K562 (cell line): ENCODE results near the gene UBAC2. TPM values are rescaled to one million over a fixed set of nuclear protein-coding genes. Genes with fewer than 3 reads are reported as not detected.

ENCODE experiments used
- ATAC-seq: fragments of 200-7000 bp; cut with Tn5 transposase; 3 replicates; pipeline ENCODE4 v1.9.1; 2020; ENCODE audit warnings: moderate library complexity
- BruUV-seq: library from RNA; stranded (reverse); fragments of 400-500 nt; replicated peaks from 2 replicates; lab custom pipeline; 2021; lab: Mats Ljungman, UMichigan
- CTCF ChIA-PET: fragments of 300-600 bp; formaldehyde crosslinking; extraction: SDS; loops from one replicate; lab custom pipeline; 2021; ENCODE audit warnings: low intra/inter-chr PET ratio; lab: Yijun Ruan, JAX
- POLR2A ChIA-PET: fragments of 300-600, 350-650 bp; sonication (Branson Sonifier 250); formaldehyde crosslinking; extraction: SDS; loops from one replicate; lab custom pipeline; 2021; ENCODE audit warnings: antibody characterized with exemption, inconsistent platforms; lab: Yijun Ruan, JAX
- DNase-seq, 4 experiments: peaks; one replicate each; pipeline versions ENCODE4 v3.0.0 to v3.0.0-alpha.2; 2011 to 2018; ENCODE audit warnings: low spot score in 3 of 4, mixed read lengths in 3 of 4; ENCODE audit errors: extremely low read depth in 1 of 4
- FAIRE-seq: peaks from 2 replicates; lab custom pipeline; 2011; peaks lifted over from hg19 to GRCh38; lab: Jason Lieb, UNC
- H2AFZ ChIP-seq: 2 replicates; pipeline ENCODE4 v1.6.0; 2011; ENCODE audit warnings: low read depth, low read length, control low read depth, inconsistent platforms
- H3K27ac ChIP-seq: fragments of 200-600 bp; 3 replicates; pipeline ENCODE4 v1.8.0; 2011; ENCODE audit warnings: low read depth, mild to moderate bottlenecking, control low read depth, inconsistent platforms, low read length, moderate library complexity, mixed read lengths; ENCODE audit errors: extremely low read depth
- H3K27me3 ChIP-seq, 2 experiments: fragments of 300-600 bp in 1 of 2; 2 replicates in 1 of 2; 3 replicates in 1 of 2; pipeline versions ENCODE4 v1.6.0 to v1.8.0; 2011; ENCODE audit warnings: inconsistent platforms in 2 of 2, low read length in 2 of 2, mild to moderate bottlenecking in 1 of 2, mixed read lengths in 1 of 2, moderate library complexity in 1 of 2; ENCODE audit not compliant: control insufficient read depth in 2 of 2, insufficient read depth in 2 of 2
- H3K36me3 ChIP-seq: fragments of 300-600 bp; 3 replicates; pipeline ENCODE4 v1.8.0; 2011; ENCODE audit warnings: mild to moderate bottlenecking, low read length, inconsistent platforms; ENCODE audit not compliant: control insufficient read depth, insufficient read depth
- H3K4me1 ChIP-seq, 2 experiments: fragments of 200-600 bp in 1 of 2; replicated peaks in 1 of 2; 2 replicates in 1 of 2; 3 replicates in 1 of 2; pipeline versions ENCODE4 v1.5.1 to v1.8.0; 2011; ENCODE audit warnings: inconsistent platforms in 2 of 2, low read length in 2 of 2, mild to moderate bottlenecking in 1 of 2, mixed read lengths in 1 of 2, moderate library complexity in 1 of 2; ENCODE audit not compliant: control insufficient read depth in 2 of 2, insufficient read depth in 2 of 2
- H3K4me2 ChIP-seq: 2 replicates; pipeline ENCODE4 v1.6.1; 2011; ENCODE audit warnings: low read length, control low read depth, inconsistent platforms, mixed read lengths; ENCODE audit not compliant: insufficient read depth
- H3K4me3 ChIP-seq: fragments of 200-600 bp; sonication (generic), shearing (Covaris generic); 2 replicates; pipeline ENCODE4 v1.5.1; 2016; ENCODE audit warnings: control low read depth, inconsistent platforms
- H3K79me2 ChIP-seq: fragments of 200-600 bp; 3 replicates; pipeline ENCODE4 v1.8.0; 2011; ENCODE audit warnings: low read length, inconsistent platforms; ENCODE audit not compliant: control insufficient read depth, insufficient read depth
- H3K9ac ChIP-seq, 2 experiments: 2 replicates each; pipeline versions ENCODE4 v1.6.0 to v1.6.1; 2011; ENCODE audit warnings: low read depth in 2 of 2, low read length in 2 of 2, control low read depth in 1 of 2, inconsistent platforms in 1 of 2, mild to moderate bottlenecking in 1 of 2, mixed read lengths in 1 of 2; ENCODE audit not compliant: insufficient read depth in 1 of 2
- H3K9me1 ChIP-seq: one replicate; pipeline ENCODE4 v1.6.0; 2011; ENCODE audit warnings: inconsistent platforms, mild to moderate bottlenecking, low read length, moderate library complexity; ENCODE audit not compliant: control insufficient read depth, insufficient read depth
- H3K9me3 ChIP-seq: replicated peaks from 2 replicates; pipeline ENCODE4 v1.5.1; 2011; ENCODE audit warnings: low read depth, low read length, inconsistent platforms; ENCODE audit not compliant: control insufficient read depth, insufficient read depth
- H4K20me1 ChIP-seq: replicated peaks from 2 replicates; pipeline ENCODE4 v1.6.1; 2011; ENCODE audit warnings: low read length, inconsistent platforms, mixed read lengths; ENCODE audit not compliant: control insufficient read depth, insufficient read depth
- ASH1L ChIP-seq: fragments of 450-650 bp; IDR thresholded peaks from 2 replicates; pipeline ENCODE4 v1.6.1; 2018; ENCODE audit warnings: borderline replicate concordance, mild to moderate bottlenecking, low read depth; ENCODE audit not compliant: partially characterized antibody
- ATF4 ChIP-seq: fragments of 450-650 bp; formaldehyde crosslinking; IDR thresholded peaks from 2 replicates; pipeline ENCODE4 v1.4.0; 2022; ENCODE audit warnings: mild to moderate bottlenecking, moderate library complexity
- CBX5 ChIP-seq: IDR thresholded peaks from 2 replicates; pipeline ENCODE4 v1.6.1; 2014; ENCODE audit warnings: low read depth, borderline replicate concordance
- COPS2 ChIP-seq: fragments of 450-650 bp; conservative IDR thresholded peaks from 2 replicates; pipeline ENCODE4 v1.6.1; 2016; ENCODE audit warnings: mild to moderate bottlenecking, moderate library complexity
- CTBP1 ChIP-seq: fragments of 450-650 bp; IDR thresholded peaks from 2 replicates; pipeline ENCODE4 v1.6.1; 2016; ENCODE audit warnings: borderline replicate concordance
- ESRRA ChIP-seq: fragments of 450-650 bp; IDR thresholded peaks from 2 replicates; pipeline ENCODE4 v1.6.1; 2014; ENCODE audit warnings: low read depth, mild to moderate bottlenecking, moderate library complexity, borderline replicate concordance
- FOXK2 ChIP-seq, 2 experiments: fragments of 450-650 bp; IDR thresholded peaks in 1 of 2; conservative IDR thresholded peaks in 1 of 2; 2 replicates each; pipeline ENCODE4 v1.6.1; 2016; ENCODE audit warnings: low read depth in 2 of 2, mild to moderate bottlenecking in 1 of 2
- GATA2 ChIP-seq: sonication (generic); formaldehyde crosslinking; IDR thresholded peaks from 2 replicates; pipeline ENCODE4 v1.4.0; 2020; ENCODE audit warnings: mild to moderate bottlenecking, missing genetic modification reagents
- GATAD2B ChIP-seq: fragments of 450-650 bp; IDR thresholded peaks from 2 replicates; pipeline ENCODE4 v1.6.1; 2017; ENCODE audit warnings: mild to moderate bottlenecking, borderline replicate concordance
- GTF2E2 ChIP-seq: fragments of 200-800 bp; sonication (Bioruptor generic); IDR thresholded peaks from 2 replicates; pipeline ENCODE4 v1.6.1; 2016; ENCODE audit warnings: missing genetic modification characterization, missing compliant biosample characterization
- MEIS2 ChIP-seq: fragments of 450-650 bp; IDR thresholded peaks from 2 replicates; pipeline ENCODE4 v1.6.1; 2014; ENCODE audit warnings: mild to moderate bottlenecking; ENCODE audit not compliant: partially characterized antibody
- RCOR1 ChIP-seq, 2 experiments: IDR thresholded peaks; 2 replicates each; pipeline ENCODE4 v1.6.1; 2012; ENCODE audit warnings: low read depth in 2 of 2, low read length in 2 of 2, borderline replicate concordance in 1 of 2, improper control_type of control experiment in 1 of 2
- SAFB ChIP-seq: fragments of 200-400 bp; formaldehyde crosslinking; IDR thresholded peaks from 2 replicates; pipeline ENCODE4 v1.6.1; 2017; ENCODE audit warnings: low read depth, low read length, borderline replicate concordance
- TCF7 ChIP-seq: sonication (generic); IDR thresholded peaks from 2 replicates; pipeline ENCODE4 v1.6.1; 2016; ENCODE audit warnings: antibody characterized with exemption, borderline replicate concordance
- TFAM ChIP-seq: fragments of 250-450 bp; sonication (Bioruptor Pico); conservative IDR thresholded peaks from 2 replicates; pipeline ENCODE4 v1.5.0; 2021; ENCODE audit warnings: mild to moderate bottlenecking, moderate library complexity
- ZNF384 ChIP-seq: IDR thresholded peaks from 2 replicates; pipeline ENCODE4 v1.6.1; 2012; ENCODE audit warnings: low read depth, low read length, improper control_type of control experiment
- ZNF766 ChIP-seq: fragments of 200-800 bp; sonication (Bioruptor generic); conservative IDR thresholded peaks from 2 replicates; pipeline ENCODE4 v1.6.1; 2016; ENCODE audit warnings: missing genetic modification characterization, missing compliant biosample characterization
- WGBS: fragments of 100-300 bp; shearing (Covaris generic); methylation state at CpG from one replicate; pipeline ENCODE4 v1.1.6; 2016; ENCODE audit warnings: low coverage, mixed read lengths; ENCODE audit not compliant: insufficient coverage; ENCODE audit errors: missing lambda C conversion rate; 5-methylcytosine and 5-hydroxymethylcytosine counted together
- in situ Hi-C: fragments of 300-500 bp; cut with MboI; formaldehyde crosslinking; loops from 4 replicates; pipeline ENCODE4 v1.15.0; 2018; ENCODE audit warnings: inconsistent platforms, mixed read lengths
- intact Hi-C: fragments of 100-400 bp; cut with micrococcal nuclease; formaldehyde crosslinking; loops from 2 replicates; pipeline ENCODE4 v1.14.2; 2022
- polyA plus RNA-seq, 8 experiments: library from polyadenylated mRNA; depleted of rRNA in 4 of 8; stranded (reverse) in 5 of 8; unstranded in 3 of 8; fragments of >200 nt; fragmentation: Nextera tagmentation in 2 of 8; fragmentation: Illumina TruSeq in 1 of 8; extraction: Ambion mirVana in 2 of 8; extraction: Trizol in 1 of 8; gene quantifications; 2 replicates each; pipeline versions ENCODE4 v1.2.1 to v1.2.3, GENCODE V29; 2011 to 2014; ENCODE audit warnings: inconsistent platforms in 1 of 8, missing spikeins in 1 of 8
- total RNA-seq, 7 experiments: library from RNA; depleted of rRNA in 6 of 7; stranded (reverse); fragments of >200 nt in 6 of 7; fragmentation: Illumina TruSeq in 2 of 7; extraction: Trizol in 2 of 7; gene quantifications; 2 replicates each; pipeline versions ENCODE4 v1.2.1 to v1.2.3, GENCODE V29; 2011 to 2021; ENCODE audit warnings: low replicate concordance in 1 of 7
- TF ChIP-seq, protein P1 (sequence below): fragments of 450-650 bp; IDR thresholded peaks from 2 replicates; pipeline ENCODE4 v1.7.1; 2018; ENCODE audit warnings: mild to moderate bottlenecking, low read depth; ENCODE audit not compliant: partially characterized antibody

UBAC2 gene
- total and polyA plus RNA-seq, 9 of the 15 experiments (the other 6 are each of a cell fraction or from before 2014, with no cell fraction given) = 6.0 to 84.1 (median 32.3) TPM

DNA sequence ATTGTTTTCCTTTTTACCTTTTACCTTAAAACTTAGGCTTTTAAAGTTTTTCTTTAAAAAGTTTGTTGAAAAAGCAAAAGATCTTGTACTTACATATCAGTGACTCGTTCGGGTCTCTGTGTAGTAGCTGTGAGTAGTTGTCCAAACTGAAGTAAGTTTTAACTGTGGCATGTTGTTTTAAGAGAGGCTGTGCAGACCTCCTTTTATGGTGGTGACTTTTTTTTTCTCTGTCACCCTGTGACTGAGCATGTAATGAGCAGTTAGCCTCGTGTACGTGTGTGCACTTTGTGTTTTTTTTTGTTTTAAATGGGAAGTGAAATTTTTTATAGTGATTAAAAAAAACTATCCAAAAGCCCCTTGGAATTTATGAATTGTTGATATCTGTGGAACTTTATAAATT lies 106.6 kb downstream of the UBAC2 start, which contains the start of gene GPR183 (continued):
- TF ChIP-seq SAFB (no peak), TFAM (no peak), ZNF384 (peak; percentile 93), FOXK2 (conservative IDR thresholded peaks at IDR 0.05 in 1 of 2, IDR thresholded peaks at IDR 0.05 in 1 of 2; ENCODE audit: low read depth in 2 of 2) (peak in 1 of 2 experiments; percentile 21; a peak in 1 of 4 replicates), ATF4 (CRISPR knock-in tag) (no peak), GATA2 (CRISPR knock-in tag) (no peak)

DNA sequence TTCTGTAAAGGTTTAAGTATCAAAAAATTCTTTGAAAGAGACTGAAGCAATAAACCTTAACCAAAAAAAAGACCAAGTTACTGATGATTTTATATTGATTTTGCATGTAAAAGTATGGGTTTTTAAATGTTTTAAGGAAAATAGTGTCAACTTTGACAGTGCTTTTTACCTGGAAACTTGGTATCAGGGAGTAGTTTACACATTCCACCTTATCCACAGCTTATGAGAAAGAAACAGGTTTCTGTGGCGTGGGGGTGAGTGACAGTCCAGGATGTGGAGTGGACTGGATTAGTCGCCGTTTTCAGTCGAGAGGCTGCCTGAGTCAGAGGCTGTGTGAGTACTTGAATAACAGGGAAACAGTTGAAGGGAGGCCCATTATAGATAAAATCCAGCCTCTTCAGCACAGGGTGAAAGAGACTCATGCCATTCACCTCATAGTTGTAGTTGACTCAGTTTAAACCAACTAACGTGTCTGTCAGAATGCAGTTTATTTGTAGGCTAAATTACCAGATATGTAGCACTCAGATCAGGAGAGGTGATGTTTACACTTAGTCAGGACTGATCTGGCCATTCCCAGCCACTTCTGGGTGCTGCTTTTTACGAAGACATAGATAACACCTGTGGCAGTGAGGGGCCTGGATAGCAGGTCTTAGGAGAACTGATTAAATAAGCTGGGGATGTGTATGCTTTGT lies 107.1 kb downstream of the UBAC2 start:
- intact Hi-C loops = no loop called here
- peaks cover 7 to 30% of the 10 kb centered on the region in 2 experiments for H3K4me1 ChIP-seq
- H3K9me1 ChIP-seq = no peaks in the 10 kb centered on the region
- peak overlapping the region; percentile 71 for H3K27ac ChIP-seq
- H3K36me3 ChIP-seq = peaks cover 15% of the 10 kb centered on the region; the same call in 2 of the 3 replicates
- FAIRE-seq (peak; percentile 86), ATAC-seq (peak; percentile 80), DNase-seq (peak in 3 of 4 experiments; percentile 15 to 79 (median 48))
- H3K9ac ChIP-seq = peak overlapping the region in 1 of 2 experiments; percentile 62; a peak in 2 of 4 replicates
- ChIA-PET CTCF (no interaction called here), POLR2A (interaction anchor here (0.5 kb wide), 1 partner anchor 73 kb away, joined by 3 read pairs; no protein-coding TSS in a partner anchor)
- H3K4me3 ChIP-seq = no peak overlapping the region
- no peaks in the 10 kb centered on the region for H3K9me3 ChIP-seq
- WGBS = 0% methylated on average over 6 of the region's 6 CpGs
- peak overlapping the region; percentile 56 for H3K4me2 ChIP-seq
- H3K27me3 ChIP-seq = no peaks in the 10 kb centered on the region
- H2AFZ ChIP-seq = peak overlapping the region; percentile 39; the same call in 1 of the 2 replicates
- no peaks in the 10 kb centered on the region for H4K20me1 ChIP-seq
- in situ Hi-C loops = no loop called here
- peaks cover 41% of the 10 kb centered on the region for H3K79me2 ChIP-seq
- BruUV-seq = no TSS peak
- 0 out of 2 replicates have a peak, but pooled peaks have one; percentile 29 for TF ChIP-seq CBX5
- TF ChIP-seq, protein P1, sequence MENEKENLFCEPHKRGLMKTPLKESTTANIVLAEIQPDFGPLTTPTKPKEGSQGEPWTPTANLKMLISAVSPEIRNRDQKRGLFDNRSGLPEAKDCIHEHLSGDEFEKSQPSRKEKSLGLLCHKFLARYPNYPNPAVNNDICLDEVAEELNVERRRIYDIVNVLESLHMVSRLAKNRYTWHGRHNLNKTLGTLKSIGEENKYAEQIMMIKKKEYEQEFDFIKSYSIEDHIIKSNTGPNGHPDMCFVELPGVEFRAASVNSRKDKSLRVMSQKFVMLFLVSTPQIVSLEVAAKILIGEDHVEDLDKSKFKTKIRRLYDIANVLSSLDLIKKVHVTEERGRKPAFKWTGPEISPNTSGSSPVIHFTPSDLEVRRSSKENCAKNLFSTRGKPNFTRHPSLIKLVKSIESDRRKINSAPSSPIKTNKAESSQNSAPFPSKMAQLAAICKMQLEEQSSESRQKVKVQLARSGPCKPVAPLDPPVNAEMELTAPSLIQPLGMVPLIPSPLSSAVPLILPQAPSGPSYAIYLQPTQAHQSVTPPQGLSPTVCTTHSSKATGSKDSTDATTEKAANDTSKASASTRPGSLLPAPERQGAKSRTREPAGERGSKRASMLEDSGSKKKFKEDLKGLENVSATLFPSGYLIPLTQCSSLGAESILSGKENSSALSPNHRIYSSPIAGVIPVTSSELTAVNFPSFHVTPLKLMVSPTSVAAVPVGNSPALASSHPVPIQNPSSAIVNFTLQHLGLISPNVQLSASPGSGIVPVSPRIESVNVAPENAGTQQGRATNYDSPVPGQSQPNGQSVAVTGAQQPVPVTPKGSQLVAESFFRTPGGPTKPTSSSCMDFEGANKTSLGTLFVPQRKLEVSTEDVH = no peak
- no peak for TF ChIP-seq COPS2
- no peak for TF ChIP-seq TCF7
- TF ChIP-seq ASH1L = no peak
- TF ChIP-seq ESRRA = no peak
- 0 out of 4 replicates have a peak, but pooled peaks of 1 of the 2 experiments have one; percentile 1 for TF ChIP-seq RCOR1 (IDR thresholded peaks at IDR 0.05; ENCODE audit: borderline replicate concordance in 1 of 2, low read depth in 2 of 2, low read length in 2 of 2)
- peak; percentile 53; the same call in 1 of the 2 replicates for TF ChIP-seq ZNF766 (CRISPR knock-in tag)
- no peak for TF ChIP-seq GTF2E2
- peak; percentile 50 for TF ChIP-seq MEIS2
- TF ChIP-seq CTBP1 = no peak
- peak; percentile 52; the same call in 1 of the 2 replicates for TF ChIP-seq GATAD2B
